MM.1S (cell line): ENCODE measurements around the gene PDGFRB.

Experiments used
- EZH2 ChIP-seq: fragments of 300-600 bp; sonication (generic); optimal IDR thresholded peaks from 2 replicates; pipeline ENCODE3; 2017; ENCODE audit warnings: low read depth, mild to moderate bottlenecking, antibody characterized with exemption, low read length, mixed read lengths
- TF ChIP-seq, protein P1 (sequence below): fragments of 300-600 bp; sonication (generic); IDR thresholded peaks from 2 replicates; pipeline ENCODE4 v1.5.1; 2016; ENCODE audit warnings: antibody characterized with exemption, low read length, mixed read lengths

DNA sequence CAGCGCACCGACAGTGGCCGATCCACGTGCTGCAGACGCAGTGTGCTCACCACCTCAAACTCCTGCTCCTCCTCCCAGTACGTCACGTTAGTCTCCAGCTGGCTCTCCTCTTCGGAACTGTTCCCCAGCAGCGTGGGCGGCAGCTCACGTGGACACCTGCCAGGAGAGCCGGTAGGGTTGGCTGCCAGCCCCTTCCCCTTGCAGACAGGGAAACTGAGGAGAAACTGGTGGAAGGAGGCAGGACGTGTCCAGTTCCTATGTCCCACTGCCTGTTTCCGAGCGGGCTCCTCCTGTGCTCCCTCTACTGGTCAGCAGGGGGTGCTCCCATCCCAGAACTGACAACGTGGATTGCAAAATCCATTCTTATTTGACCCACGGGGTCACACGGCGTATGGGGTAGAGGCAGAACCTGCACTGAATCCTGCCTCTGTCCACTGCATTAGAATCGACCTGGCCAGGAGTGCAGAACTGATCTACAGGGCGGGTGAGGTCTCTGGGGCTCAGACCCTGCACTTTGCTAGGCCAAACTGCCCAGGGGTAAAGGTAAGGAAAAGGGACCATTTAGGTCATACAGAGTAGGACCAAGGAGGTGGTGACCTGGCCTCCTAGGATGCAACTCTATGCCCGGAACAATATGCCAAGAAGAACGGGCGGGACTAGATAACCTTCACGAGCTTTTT lies 25.7 kb downstream of the PDGFRB start:
- TF ChIP-seq, protein P1, sequence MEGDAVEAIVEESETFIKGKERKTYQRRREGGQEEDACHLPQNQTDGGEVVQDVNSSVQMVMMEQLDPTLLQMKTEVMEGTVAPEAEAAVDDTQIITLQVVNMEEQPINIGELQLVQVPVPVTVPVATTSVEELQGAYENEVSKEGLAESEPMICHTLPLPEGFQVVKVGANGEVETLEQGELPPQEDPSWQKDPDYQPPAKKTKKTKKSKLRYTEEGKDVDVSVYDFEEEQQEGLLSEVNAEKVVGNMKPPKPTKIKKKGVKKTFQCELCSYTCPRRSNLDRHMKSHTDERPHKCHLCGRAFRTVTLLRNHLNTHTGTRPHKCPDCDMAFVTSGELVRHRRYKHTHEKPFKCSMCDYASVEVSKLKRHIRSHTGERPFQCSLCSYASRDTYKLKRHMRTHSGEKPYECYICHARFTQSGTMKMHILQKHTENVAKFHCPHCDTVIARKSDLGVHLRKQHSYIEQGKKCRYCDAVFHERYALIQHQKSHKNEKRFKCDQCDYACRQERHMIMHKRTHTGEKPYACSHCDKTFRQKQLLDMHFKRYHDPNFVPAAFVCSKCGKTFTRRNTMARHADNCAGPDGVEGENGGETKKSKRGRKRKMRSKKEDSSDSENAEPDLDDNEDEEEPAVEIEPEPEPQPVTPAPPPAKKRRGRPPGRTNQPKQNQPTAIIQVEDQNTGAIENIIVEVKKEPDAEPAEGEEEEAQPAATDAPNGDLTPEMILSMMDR: peak; percentile 94
- TF ChIP-seq EZH2: no peak
